Liver (tissue), 9 donors: ENCODE data around the gene NTF3. TPM values are rescaled to one million over a fixed set of nuclear protein-coding genes. Genes with fewer than 3 reads are reported as not detected.

Source experiments
- DNase-seq: peaks from one replicate; pipeline ENCODE4 v3.0.0-alpha.2; 2017; ENCODE audit warnings: low spot score
- H3K27ac ChIP-seq, 2 donors: one replicate each; pipeline ENCODE4 v1.7.0; 2013; ENCODE audit warnings: inconsistent platforms in 2 of 2, low read length in 2 of 2, control low read depth in 1 of 2, low read depth in 1 of 2, mild to moderate bottlenecking in 1 of 2
- H3K27me3 ChIP-seq, 4 donors: one replicate each; pipeline versions ENCODE4 v1.6.1 to v1.7.0; 2013; ENCODE audit warnings: low read length in 3 of 4, inconsistent platforms in 1 of 4, mild to moderate bottlenecking in 1 of 4, moderate library complexity in 1 of 4; ENCODE audit not compliant: control insufficient read depth in 4 of 4, insufficient read depth in 4 of 4
- H3K36me3 ChIP-seq, 4 donors: one replicate each; pipeline versions ENCODE4 v1.6.1 to v1.7.0; 2013; ENCODE audit warnings: low read length in 3 of 4, mild to moderate bottlenecking in 3 of 4, low read depth in 1 of 4, moderate library complexity in 1 of 4; ENCODE audit not compliant: control insufficient read depth in 4 of 4, insufficient read depth in 3 of 4
- H3K4me1 ChIP-seq, 4 donors: one replicate each; pipeline versions ENCODE4 v1.6.1 to v1.7.0; 2013; ENCODE audit warnings: low read length in 3 of 4, mild to moderate bottlenecking in 3 of 4, moderate library complexity in 1 of 4; ENCODE audit not compliant: control insufficient read depth in 4 of 4, insufficient read depth in 4 of 4
- H3K4me3 ChIP-seq, 3 donors: one replicate each; pipeline versions ENCODE4 v1.6.1 to v1.7.0; 2013; ENCODE audit warnings: low read length in 3 of 3, control low read depth in 1 of 3, low read depth in 1 of 3, mild to moderate bottlenecking in 1 of 3
- H3K9ac ChIP-seq, 2 donors: one replicate each; pipeline ENCODE4 v1.7.0; 2013; ENCODE audit warnings: low read length in 2 of 2, mild to moderate bottlenecking in 2 of 2, moderate library complexity in 2 of 2, control low read depth in 1 of 2, low read depth in 1 of 2
- H3K9me3 ChIP-seq, 4 donors: one replicate each; pipeline versions ENCODE4 v1.6.1 to v1.7.0; 2013; ENCODE audit warnings: low read length in 3 of 4; ENCODE audit not compliant: control insufficient read depth in 4 of 4
- ATF3 ChIP-seq: IDR thresholded peaks from 2 replicates; pipeline ENCODE4 v1.6.1; 2016; ENCODE audit warnings: antibody characterized with exemption
- EGR1 ChIP-seq, 2 donors: IDR thresholded peaks; 2 replicates each; pipeline ENCODE4 v1.6.1; 2016 to 2018; ENCODE audit warnings: antibody characterized with exemption in 2 of 2, low read depth in 2 of 2
- FOXA2 ChIP-seq: IDR thresholded peaks from 2 replicates; pipeline ENCODE4 v1.6.1; 2016; ENCODE audit warnings: antibody characterized with exemption
- GABPA ChIP-seq, 2 donors: IDR thresholded peaks in 1 of 2; conservative IDR thresholded peaks in 1 of 2; 2 replicates each; pipeline ENCODE4 v1.6.1; 2016; ENCODE audit warnings: antibody characterized with exemption in 2 of 2, mild to moderate bottlenecking in 1 of 2, moderate library complexity in 1 of 2
- JUND ChIP-seq, 2 donors: IDR thresholded peaks; 2 replicates each; pipeline ENCODE4 v1.6.1; 2016; ENCODE audit warnings: antibody characterized with exemption in 2 of 2
- MAX ChIP-seq: IDR thresholded peaks from 2 replicates; pipeline ENCODE4 v1.6.1; 2016; ENCODE audit warnings: antibody characterized with exemption
- RAD21 ChIP-seq, 2 donors: IDR thresholded peaks; 2 replicates each; pipeline ENCODE4 v1.6.1; 2016; ENCODE audit warnings: antibody characterized with exemption in 2 of 2, mild to moderate bottlenecking in 2 of 2
- REST ChIP-seq: IDR thresholded peaks from 2 replicates; pipeline ENCODE4 v1.6.1; 2016; ENCODE audit warnings: antibody characterized with exemption, mild to moderate bottlenecking
- RXRA ChIP-seq, 2 donors: IDR thresholded peaks; 2 replicates each; pipeline ENCODE4 v1.6.1; 2017 to 2018; ENCODE audit warnings: antibody characterized with exemption in 2 of 2, mild to moderate bottlenecking in 1 of 2
- SP1 ChIP-seq: IDR thresholded peaks from 2 replicates; pipeline ENCODE4 v1.6.1; 2018; ENCODE audit warnings: antibody characterized with exemption, mild to moderate bottlenecking
- TAF1 ChIP-seq: conservative IDR thresholded peaks from 2 replicates; pipeline ENCODE4 v1.6.1; 2016; ENCODE audit warnings: antibody characterized with exemption, mild to moderate bottlenecking
- ZBTB33 ChIP-seq: IDR thresholded peaks from 2 replicates; pipeline ENCODE4 v1.6.1; 2016; ENCODE audit warnings: antibody characterized with exemption
- WGBS: extraction: QIAGEN DNeasy Blood & Tissue Kit; methylation state at CpG from one replicate; pipeline ENCODE4 v1.1.7; 2013; 5-methylcytosine and 5-hydroxymethylcytosine counted together
- polyA plus RNA-seq, 2 donors: library from polyadenylated mRNA; stranded (reverse) in 1 of 2; unstranded in 1 of 2; fragments of 200-250 nt in 1 of 2; fragments of >200 nt in 1 of 2; fragmentation: Nextera tagmentation in 1 of 2; extraction: Ambion mirVana in 1 of 2; gene quantifications; one replicate each; pipeline versions ENCODE4 v1.2.1 to v1.2.3, GENCODE V29; 2013 to 2015
- total RNA-seq, 2 donors: library from RNA; depleted of rRNA; stranded (reverse); fragments of >200 nt; gene quantifications; one replicate each; pipeline ENCODE4 v1.2.3, GENCODE V29; 2014
- donor health status: healthy.
- donor health status: healthy.
- donor health status: healthy.
- donor health status: healthy.
- donor health status: healthy.

The NTF3 gene
- total and polyA plus RNA-seq, 4 donors: 0.89 to 2.8 (median 1.5) TPM

GRCh38 chr12:5507401-5507935, 75.6 kb downstream of the NTF3 start:
- Histone ChIP-seq H3K36me3 (no peaks in the 10 kb centered on the region), H3K27me3 (no peaks in the 10 kb centered on the region), H3K9me3 (no peaks in the 10 kb centered on the region), H3K4me1 (peaks cover 0 to 4% (median 0%) of the 10 kb centered on the region in 4 donors), H3K4me3 (no peak overlapping the region), H3K27ac (peak overlapping the region; percentile 6 to 37), H3K9ac (no peak overlapping the region)
- 87% methylated on average over 8 of the region's 8 CpGs for WGBS
- DNase-seq: peak; percentile 5
- TF ChIP-seq GABPA (IDR thresholded peaks at IDR 0.05 in 1 of 2, conservative IDR thresholded peaks at IDR 0.05 in 1 of 2) (no peak), JUND (IDR thresholded peaks at IDR 0.05) (no peak), RXRA (IDR thresholded peaks at IDR 0.05) (no peak), SP1 (no peak), RAD21 (IDR thresholded peaks at IDR 0.05) (no peak)

- 88% methylated on average over 5 of the region's 5 CpGs for WGBS
- TF ChIP-seq ZBTB33: no peak
- no peak for TF ChIP-seq JUND (IDR thresholded peaks at IDR 0.05)
Observed at GRCh38 chr12:5507944-5508343, 76.0 kb downstream of the NTF3 start.

GRCh38 chr12:5509102-5509501, 77.2 kb downstream of the NTF3 start:
- no peak for DNase-seq
- WGBS: 96% methylated on average over 4 of the region's 4 CpGs
- H3K9me3 ChIP-seq: no peaks in the 10 kb centered on the region

More at GRCh38 chr12:5507944-5508343, 76.0 kb downstream of the NTF3 start:
- peak; percentile 12 for DNase-seq
- peaks cover 0 to 4% (median 0%) of the 10 kb centered on the region in 4 donors for H3K4me1 ChIP-seq
- H3K9me3 ChIP-seq: no peaks in the 10 kb centered on the region
- H3K9ac ChIP-seq: no peak overlapping the region
- H3K4me3 ChIP-seq: no peak overlapping the region
- no peaks in the 10 kb centered on the region for H3K27me3 ChIP-seq
- H3K36me3 ChIP-seq: no peaks in the 10 kb centered on the region
- peak overlapping the region in 1 of 2 donors; percentile 9 for H3K27ac ChIP-seq

More at GRCh38 chr12:5509102-5509501, 77.2 kb downstream of the NTF3 start:
- Histone ChIP-seq H3K27me3 (no peaks in the 10 kb centered on the region), H3K27ac (no peak overlapping the region), H3K36me3 (no peaks in the 10 kb centered on the region), H3K4me3 (no peak overlapping the region), H3K9ac (no peak overlapping the region), H3K4me1 (peaks cover 0 to 4% (median 0%) of the 10 kb centered on the region in 4 donors)
- TF ChIP-seq RAD21 (IDR thresholded peaks at IDR 0.05) (no peak), ZBTB33 (no peak), MAX (no peak), JUND (IDR thresholded peaks at IDR 0.05) (no peak), FOXA2 (no peak), SP1 (no peak), GABPA (IDR thresholded peaks at IDR 0.05 in 1 of 2, conservative IDR thresholded peaks at IDR 0.05 in 1 of 2) (no peak), ATF3 (no peak), TAF1 (no peak), REST (no peak), RXRA (IDR thresholded peaks at IDR 0.05) (no peak), EGR1 (IDR thresholded peaks at IDR 0.05; ENCODE audit: low read depth in 2 of 2) (no peak)
